Vagina (tissue), 2 donors: Measurements from ENCODE around the gene WDR45B. TPM values are rescaled to one million over a fixed set of nuclear protein-coding genes. Genes with fewer than 3 reads are reported as not detected.

ENCODE experiments used
- DNase-seq, 2 donors: peaks; one replicate each; pipeline ENCODE4 v3.0.0-alpha.2; 2017; ENCODE audit errors: extremely low spot score in 2 of 2
- H3K27ac ChIP-seq: fragments of 200-600 bp; sonication (generic); one replicate; pipeline ENCODE4 v1.5.1; 2019
- H3K27me3 ChIP-seq: fragments of 200-600 bp; sonication (generic); one replicate; pipeline ENCODE4 v1.5.1; 2019
- H3K36me3 ChIP-seq, 2 donors: fragments of 200-600 bp; sonication (generic); one replicate each; pipeline ENCODE4 v1.5.1; 2017 to 2019
- H3K4me1 ChIP-seq: fragments of 200-600 bp; sonication (generic); one replicate; pipeline ENCODE4 v1.5.1; 2019
- H3K4me3 ChIP-seq, 2 donors: fragments of 200-600 bp; sonication (generic); 1 replicate in 1 of 2; 2 replicates in 1 of 2; pipeline ENCODE4 v1.5.1; 2016 to 2019
- H3K9me3 ChIP-seq: fragments of 200-600 bp; sonication (generic); one replicate; pipeline ENCODE4 v1.5.1; 2019
- CTCF ChIP-seq, 3 experiments: fragments of 450-650 bp in 2 of 3; fragments of 200-600 bp in 1 of 3; sonication (generic) in 1 of 3; IDR thresholded peaks; one replicate each; pipeline ENCODE4 v1.5.1; 2017 to 2019; ENCODE audit warnings: antibody characterized with exemption in 3 of 3, mild to moderate bottlenecking in 2 of 3, moderate library complexity in 2 of 3
- POLR2A ChIP-seq, 2 donors: fragments of 450-650 bp; IDR thresholded peaks; one replicate each; pipeline ENCODE4 v1.6.1; 2017; ENCODE audit warnings: antibody characterized with exemption in 2 of 2, mild to moderate bottlenecking in 2 of 2, moderate library complexity in 2 of 2
- POLR2AphosphoS5 ChIP-seq, 2 donors: sonication (generic); formaldehyde crosslinking; IDR thresholded peaks; one replicate each; pipeline ENCODE4 v1.9.0; 2017; ENCODE audit warnings: antibody characterized with exemption in 2 of 2, mild to moderate bottlenecking in 2 of 2, low read depth in 1 of 2; ENCODE audit not compliant: insufficient read depth in 1 of 2
- intact Hi-C: fragments of 100-400 bp; cut with DNase I; formaldehyde crosslinking; loops from one replicate; pipeline ENCODE4 v1.15.1; 2023
- total RNA-seq: library from RNA; depleted of rRNA; stranded (reverse); fragments of >200 nt; gene quantifications from one replicate; pipeline ENCODE4 v1.2.3, GENCODE V29; 2016

WDR45B gene
- total RNA-seq, 1 donor from 2014 or later, result 86.4 TPM

- H3K27me3 ChIP-seq, result no peaks in the 10 kb centered on the region
- DNase-seq, result no peak
- intact Hi-C loops, result no loop called here
- H3K4me1 ChIP-seq, result no peaks in the 10 kb centered on the region
- H3K36me3 ChIP-seq, result peaks cover 0 to 49% of the 10 kb centered on the region in 2 donors
- no peaks in the 10 kb centered on the region for H3K9me3 ChIP-seq
- no peak overlapping the region for H3K4me3 ChIP-seq
- TF ChIP-seq CTCF (IDR thresholded peaks at IDR 0.05) (no peak), POLR2AphosphoS5 (IDR thresholded peaks at IDR 0.05; ENCODE audit: insufficient read depth in 1 of 2, low read depth in 1 of 2) (no peak), POLR2A (IDR thresholded peaks at IDR 0.05) (no peak)
- H3K27ac ChIP-seq, result no peak overlapping the region
These were observed 74.2 kb downstream of the WDR45B start for GRCh38 chr17:82574041-82574440.

GRCh38 chr17:82571855-82572254 is 76.4 kb downstream of the WDR45B start:
- H3K27ac ChIP-seq, result no peak overlapping the region
- no peaks in the 10 kb centered on the region for H3K9me3 ChIP-seq
- no peak for TF ChIP-seq POLR2AphosphoS5 (IDR thresholded peaks at IDR 0.05; ENCODE audit: insufficient read depth in 1 of 2, low read depth in 1 of 2)
- TF ChIP-seq CTCF (IDR thresholded peaks at IDR 0.05), result no peak
- no peak for TF ChIP-seq POLR2A (IDR thresholded peaks at IDR 0.05)
- H3K4me3 ChIP-seq, result no peak overlapping the region
- no peaks in the 10 kb centered on the region for H3K4me1 ChIP-seq
- intact Hi-C loops, result no loop called here
- H3K27me3 ChIP-seq, result no peaks in the 10 kb centered on the region
- H3K36me3 ChIP-seq, result peaks cover 0 to 56% of the 10 kb centered on the region in 2 donors
- no peak for DNase-seq

DNA sequence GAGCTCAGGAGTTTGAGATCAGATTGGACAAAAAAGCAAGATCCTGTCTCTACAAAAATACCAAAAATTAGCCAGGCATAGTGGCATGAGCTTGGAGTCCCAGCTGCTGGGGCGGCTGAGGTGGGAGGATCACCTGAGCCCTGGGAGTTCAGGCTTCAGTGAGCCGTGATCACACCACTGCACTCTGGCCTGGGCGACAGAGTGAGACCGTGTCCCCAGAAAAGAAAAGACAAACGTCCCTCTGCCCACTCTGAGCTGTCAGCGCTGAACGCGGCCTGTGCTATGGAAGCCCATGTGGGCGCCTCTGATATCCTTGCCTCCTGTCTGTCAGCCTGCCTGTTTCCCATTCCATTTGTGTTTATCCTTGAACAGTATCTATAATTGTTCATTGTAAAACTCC is 78.0 kb downstream of the WDR45B start:
- Histone ChIP-seq H3K27ac (no peak overlapping the region), H3K36me3 (peaks cover under 1 to 54% of the 10 kb centered on the region in 2 donors), H3K4me3 (no peak overlapping the region), H3K9me3 (no peaks in the 10 kb centered on the region), H3K27me3 (no peaks in the 10 kb centered on the region), H3K4me1 (peaks cover 11% of the 10 kb centered on the region)
- no peak for DNase-seq
- no peak for TF ChIP-seq CTCF (IDR thresholded peaks at IDR 0.05)
- no peak for TF ChIP-seq POLR2AphosphoS5 (IDR thresholded peaks at IDR 0.05; ENCODE audit: insufficient read depth in 1 of 2, low read depth in 1 of 2)
- TF ChIP-seq POLR2A (IDR thresholded peaks at IDR 0.05), result no peak
- intact Hi-C loops, result no loop called here

- Histone ChIP-seq H3K4me3 (no peak overlapping the region), H3K27me3 (no peaks in the 10 kb centered on the region), H3K27ac (no peak overlapping the region), H3K4me1 (peaks cover 17% of the 10 kb centered on the region), H3K36me3 (peaks cover 5 to 53% of the 10 kb centered on the region in 2 donors), H3K9me3 (no peaks in the 10 kb centered on the region)
- TF ChIP-seq POLR2AphosphoS5 (IDR thresholded peaks at IDR 0.05; ENCODE audit: insufficient read depth in 1 of 2, low read depth in 1 of 2), result no peak
- no peak for TF ChIP-seq POLR2A (IDR thresholded peaks at IDR 0.05)
- TF ChIP-seq CTCF (IDR thresholded peaks at IDR 0.05), result no peak
- intact Hi-C loops, result no loop called here
- DNase-seq, result no peak
These were observed 78.6 kb downstream of the WDR45B start for GRCh38 chr17:82569621-82570020.

GRCh38 chr17:82568997-82569393 is 79.2 kb downstream of the WDR45B start:
- Histone ChIP-seq H3K4me3 (no peak overlapping the region), H3K9me3 (no peaks in the 10 kb centered on the region), H3K36me3 (peaks cover 5 to 47% of the 10 kb centered on the region in 2 donors), H3K4me1 (peaks cover 17% of the 10 kb centered on the region), H3K27me3 (no peaks in the 10 kb centered on the region), H3K27ac (no peak overlapping the region)
- DNase-seq, result no peak
- intact Hi-C loops, result no loop called here
- TF ChIP-seq POLR2A (IDR thresholded peaks at IDR 0.05), result no peak
- TF ChIP-seq POLR2AphosphoS5 (IDR thresholded peaks at IDR 0.05; ENCODE audit: insufficient read depth in 1 of 2, low read depth in 1 of 2), result no peak
- TF ChIP-seq CTCF (IDR thresholded peaks at IDR 0.05), result no peak
